Fibroblast of lung (primary cell): ENCODE measurements around the gene MYPN. TPM values are rescaled to one million over a fixed set of nuclear protein-coding genes. Genes with fewer than 3 reads are reported as not detected.

Experiments used
- DNase-seq, 2 donors: peaks; one replicate each; pipeline versions ENCODE4 v3.0.0 to v3.0.0-alpha.2; 2010; ENCODE audit warnings: low read depth in 2 of 2
- H2AFZ ChIP-seq: 2 replicates; pipeline ENCODE4 v1.5.1; 2012; ENCODE audit warnings: low read length, control low read depth, inconsistent platforms
- H3K27ac ChIP-seq: 2 replicates; pipeline ENCODE4 v1.5.1; 2011; ENCODE audit warnings: low read length, control low read depth; ENCODE audit not compliant: insufficient read depth
- H3K27me3 ChIP-seq: 2 replicates; pipeline ENCODE4 v1.5.1; 2011; ENCODE audit warnings: mild to moderate bottlenecking, low read length; ENCODE audit not compliant: control insufficient read depth, insufficient read depth
- H3K36me3 ChIP-seq: 2 replicates; pipeline ENCODE4 v1.5.1; 2011; ENCODE audit warnings: low read length; ENCODE audit not compliant: control insufficient read depth, insufficient read depth
- H3K4me1 ChIP-seq: 2 replicates; pipeline ENCODE4 v1.5.1; 2011; ENCODE audit warnings: low read length; ENCODE audit not compliant: control insufficient read depth, insufficient read depth; ENCODE audit errors: extremely low read depth
- H3K4me2 ChIP-seq: 2 replicates; pipeline ENCODE4 v1.5.1; 2011; ENCODE audit warnings: low read length, control low read depth; ENCODE audit not compliant: insufficient read depth; ENCODE audit errors: extremely low read depth
- H3K4me3 ChIP-seq, 4 experiments: fragments of 200-600 bp in 1 of 4; sonication (generic) in 1 of 4; replicated peaks in 1 of 4; 2 replicates each; pipeline ENCODE4 v1.5.1; 2011 to 2016; ENCODE audit warnings: low read length in 4 of 4, low read depth in 3 of 4, mild to moderate bottlenecking in 3 of 4, control low read depth in 2 of 4, inconsistent platforms in 1 of 4, mixed read lengths in 1 of 4; ENCODE audit not compliant: insufficient read depth in 1 of 4; ENCODE audit errors: control extremely low read depth in 1 of 4
- H3K79me2 ChIP-seq: 2 replicates; pipeline ENCODE4 v1.5.1; 2012; ENCODE audit warnings: mild to moderate bottlenecking, low read length, inconsistent platforms; ENCODE audit not compliant: control insufficient read depth, insufficient read depth
- H3K9ac ChIP-seq: 2 replicates; pipeline ENCODE4 v1.5.1; 2011; ENCODE audit warnings: mild to moderate bottlenecking, low read length, control low read depth; ENCODE audit not compliant: insufficient read depth
- H3K9me3 ChIP-seq: 2 replicates; pipeline ENCODE4 v1.5.1; 2012; ENCODE audit warnings: low read depth, low read length; ENCODE audit not compliant: control insufficient read depth, insufficient read depth
- H4K20me1 ChIP-seq: 2 replicates; pipeline ENCODE4 v1.5.1; 2011; ENCODE audit warnings: low read length; ENCODE audit not compliant: control insufficient read depth, insufficient read depth; ENCODE audit errors: extremely low read depth
- EZH2 ChIP-seq: IDR thresholded peaks from 2 replicates; pipeline ENCODE4 v1.5.1; 2012; ENCODE audit warnings: low read length, control low read depth, mild to moderate bottlenecking; ENCODE audit errors: missing control alignments
- polyA plus RNA-seq, 2 donors: library from polyadenylated mRNA; depleted of rRNA in 1 of 2; stranded (reverse) in 1 of 2; unstranded in 1 of 2; fragments of >200 nt; gene quantifications; 2 replicates each; pipeline ENCODE4 v1.2.1, GENCODE V29; 2011 to 2012; ENCODE audit warnings: missing spikeins in 1 of 2
- total RNA-seq: library from RNA; depleted of rRNA; stranded (reverse); fragments of >200 nt; gene quantifications from 2 replicates; pipeline ENCODE4 v1.2.1, GENCODE V29; 2014
- TF ChIP-seq, protein P1 (sequence below), 2 donors: IDR thresholded peaks in 1 of 2; conservative IDR thresholded peaks in 1 of 2; 1 replicate in 1 of 2; 2 replicates in 1 of 2; pipeline ENCODE4 v1.5.1; 2011 to 2012; ENCODE audit warnings: low read length in 2 of 2, control low read depth in 1 of 2, inconsistent platforms in 1 of 2, low read depth in 1 of 2, mild to moderate bottlenecking in 1 of 2

Gene MYPN
- total and polyA plus RNA-seq, 2 donors (not counting 1 experiment from before 2014, with no cell fraction given): 0.77 to 1.2 TPM

- Histone ChIP-seq H4K20me1 (no peaks in the 10 kb centered on the region), H3K79me2 (no peaks in the 10 kb centered on the region), H3K4me3 (no peak overlapping the region), H3K27me3 (no peaks in the 10 kb centered on the region), H3K4me2 (no peak overlapping the region), H3K27ac (no peak overlapping the region), H2AFZ (no peak overlapping the region), H3K9me3 (no peaks in the 10 kb centered on the region), H3K36me3 (no peaks in the 10 kb centered on the region), H3K4me1 (no peaks in the 10 kb centered on the region), H3K9ac (no peak overlapping the region)
- DNase-seq: no peak
- TF ChIP-seq, protein P1, sequence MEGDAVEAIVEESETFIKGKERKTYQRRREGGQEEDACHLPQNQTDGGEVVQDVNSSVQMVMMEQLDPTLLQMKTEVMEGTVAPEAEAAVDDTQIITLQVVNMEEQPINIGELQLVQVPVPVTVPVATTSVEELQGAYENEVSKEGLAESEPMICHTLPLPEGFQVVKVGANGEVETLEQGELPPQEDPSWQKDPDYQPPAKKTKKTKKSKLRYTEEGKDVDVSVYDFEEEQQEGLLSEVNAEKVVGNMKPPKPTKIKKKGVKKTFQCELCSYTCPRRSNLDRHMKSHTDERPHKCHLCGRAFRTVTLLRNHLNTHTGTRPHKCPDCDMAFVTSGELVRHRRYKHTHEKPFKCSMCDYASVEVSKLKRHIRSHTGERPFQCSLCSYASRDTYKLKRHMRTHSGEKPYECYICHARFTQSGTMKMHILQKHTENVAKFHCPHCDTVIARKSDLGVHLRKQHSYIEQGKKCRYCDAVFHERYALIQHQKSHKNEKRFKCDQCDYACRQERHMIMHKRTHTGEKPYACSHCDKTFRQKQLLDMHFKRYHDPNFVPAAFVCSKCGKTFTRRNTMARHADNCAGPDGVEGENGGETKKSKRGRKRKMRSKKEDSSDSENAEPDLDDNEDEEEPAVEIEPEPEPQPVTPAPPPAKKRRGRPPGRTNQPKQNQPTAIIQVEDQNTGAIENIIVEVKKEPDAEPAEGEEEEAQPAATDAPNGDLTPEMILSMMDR (conservative IDR thresholded peaks at IDR 0.05 in 1 of 2, IDR thresholded peaks at IDR 0.05 in 1 of 2; ENCODE audit: low read depth in 1 of 2, low read length in 2 of 2): no peak
- TF ChIP-seq EZH2: no peak
Observed at GRCh38 chr10:68121020-68121743, 11.9 kb downstream of the MYPN start.

GRCh38 chr10:68121852-68122251 is 12.6 kb downstream of the MYPN start:
- no peaks in the 10 kb centered on the region for H4K20me1 ChIP-seq
- no peaks in the 10 kb centered on the region for H3K79me2 ChIP-seq
- no peaks in the 10 kb centered on the region for H3K27me3 ChIP-seq
- H3K4me1 ChIP-seq: no peaks in the 10 kb centered on the region
- no peak overlapping the region for H3K9ac ChIP-seq
- no peak overlapping the region for H3K4me2 ChIP-seq
- no peak overlapping the region for H3K4me3 ChIP-seq
- no peaks in the 10 kb centered on the region for H3K9me3 ChIP-seq
- no peak overlapping the region for H2AFZ ChIP-seq
- TF ChIP-seq EZH2: no peak
- DNase-seq: no peak
- H3K27ac ChIP-seq: no peak overlapping the region
- H3K36me3 ChIP-seq: no peaks in the 10 kb centered on the region

DNA sequence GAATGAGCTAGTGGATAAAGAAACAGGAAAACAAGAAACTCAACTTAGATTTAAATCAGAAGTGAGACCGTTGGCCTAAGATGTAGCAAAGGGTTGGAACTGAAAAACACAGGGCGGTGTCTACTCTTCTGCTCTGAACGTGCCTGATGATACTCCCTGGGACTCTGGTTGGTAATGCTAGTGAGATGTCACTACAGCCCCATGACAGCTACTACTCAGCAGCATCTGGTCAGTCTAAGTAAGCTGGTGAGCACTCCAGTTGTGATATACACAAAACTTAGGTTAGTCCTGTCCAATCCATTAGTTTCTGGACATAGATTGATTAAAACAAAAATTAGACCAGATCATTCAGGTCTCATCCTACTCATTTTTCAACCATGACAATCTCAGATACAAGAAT is 15.4 kb downstream of the MYPN start:
- no peaks in the 10 kb centered on the region for H4K20me1 ChIP-seq
- no peak overlapping the region for H2AFZ ChIP-seq
- H3K4me3 ChIP-seq: no peak overlapping the region
- H3K27ac ChIP-seq: no peak overlapping the region
- no peaks in the 10 kb centered on the region for H3K4me1 ChIP-seq
- no peak overlapping the region for H3K9ac ChIP-seq
- H3K4me2 ChIP-seq: no peak overlapping the region
- no peaks in the 10 kb centered on the region for H3K36me3 ChIP-seq
- TF ChIP-seq, protein P1 (conservative IDR thresholded peaks at IDR 0.05 in 1 of 2, IDR thresholded peaks at IDR 0.05 in 1 of 2; ENCODE audit: low read depth in 1 of 2, low read length in 2 of 2): no peak
- no peak for TF ChIP-seq EZH2
- no peaks in the 10 kb centered on the region for H3K79me2 ChIP-seq
- no peaks in the 10 kb centered on the region for H3K9me3 ChIP-seq
- H3K27me3 ChIP-seq: no peaks in the 10 kb centered on the region
- no peak for DNase-seq
